Measurements from ENCODE around the gene CLTCL1. TPM values are rescaled to one million over a fixed set of nuclear protein-coding genes. Genes with fewer than 3 reads are reported as not detected.

Gene CLTCL1
- total and polyA plus RNA-seq, 2 donors (not counting 1 experiment from before 2014, with no cell fraction given), result 1.0 to 5.5 TPM

- peaks cover 0 to 7% (median 0%) of the 10 kb centered on the region in 3 donors for H3K9me3 ChIP-seq (ENCODE audit: control extremely low read depth in 1 of 3, control insufficient read depth in 2 of 3, insufficient read depth in 1 of 3, low read length in 2 of 3)
- peaks cover 52% of the 10 kb centered on the region for H3K79me2 ChIP-seq (ENCODE audit: control insufficient read depth, insufficient read depth, low read length)
- H3K4me2 ChIP-seq (replicated peaks; ENCODE audit: low read depth, low read length, poor library complexity, severe bottlenecking), result peak overlapping the region; percentile 99
- intact Hi-C loops (cut with micrococcal nuclease), result no loop called here
- 28% methylated on average over 13 of the region's 14 CpGs for whole genome bisulfite sequencing (ENCODE audit: insufficient coverage)
- Mint-ChIP-seq H3K9me3 (ENCODE audit: insufficient read depth) (no peaks in the 10 kb centered on the region), H3K4me3 (peak overlapping the region; percentile 96), H3K4me1 (peaks cover 70% of the 10 kb centered on the region), H3K27ac (peak overlapping the region; percentile 90), H3K27me3 (peaks cover 4% of the 10 kb centered on the region)
- peak; percentile 81 for DNase-seq
- H3K27me3 ChIP-seq (replicated peaks in 1 of 4; ENCODE audit: control extremely low read depth in 1 of 4, control insufficient read depth in 3 of 4, insufficient read depth in 4 of 4, low read length in 3 of 4), result peaks cover 0 to 15% (median 8%) of the 10 kb centered on the region in 4 experiments
- no peak overlapping the region for H2AFZ ChIP-seq (ENCODE audit: insufficient read depth, low read depth, low read length, poor library complexity, severe bottlenecking)
- H3K4me3 ChIP-seq (ENCODE audit: control extremely low read depth in 1 of 5, extremely low read depth in 1 of 5, insufficient read depth in 1 of 5, low read depth in 2 of 5, low read length in 4 of 5), result peak overlapping the region in 3 of 5 experiments; percentile 2 to 42 (median 26)
- H3K27ac ChIP-seq (ENCODE audit: low read length in 2 of 2), result peak overlapping the region; percentile 45 to 72
- H4K20me1 ChIP-seq (ENCODE audit: control insufficient read depth, insufficient read depth, low read length, poor library complexity, severe bottlenecking), result peaks cover 37% of the 10 kb centered on the region
- TF ChIP-seq CTCF (IDR thresholded peaks at IDR 0.05) (no peak), EZH2 (IDR thresholded peaks at IDR 0.05; ENCODE audit: borderline replicate concordance, insufficient read depth, low read depth, low read length, poor library complexity, severe bottlenecking) (no peak)
- peaks cover 0 to 4% of the 10 kb centered on the region in 2 experiments for H3K36me3 ChIP-seq (replicated peaks in 1 of 2; ENCODE audit: control extremely low read depth in 1 of 2, control insufficient read depth in 1 of 2, extremely low read depth in 1 of 2, insufficient read depth in 2 of 2, low read length in 1 of 2)
- H3K9ac ChIP-seq (ENCODE audit: low read length), result peak overlapping the region; percentile 35
- peak; percentile 44 for ATAC-seq (ENCODE audit: low read depth)
- ChIA-PET POLR2A (interaction anchor here (1.1 to 1.9 kb wide), 3 partner anchors 257 to 305 kb away, joined by 3 to 11 read pairs (median 8); partner anchors contain the start of genes C22orf39, CDC45, HIRA and MRPL40), CTCF (interaction anchor here (1.0 to 2.4 kb wide), 5 partner anchors 30 to 456 kb away, joined by 3 to 13 read pairs (median 5); partner anchors contain the start of genes CDC45 and ESS2)
- H3K4me1 ChIP-seq (ENCODE audit: control insufficient read depth in 2 of 2, insufficient read depth in 2 of 2, low read length in 2 of 2), result peaks cover 56 to 77% of the 10 kb centered on the region in 2 donors
These were observed 117.2 kb downstream of the CLTCL1 start for GRCh38 chr22:19174106-19175025.

Data from B cell (primary cell).